Right hindlimb (tissue), 1 donor: ENCODE data around the gene KRTAP12-4.
"Not testable (repeated sequence)": the region's sequence is repeated elsewhere in the genome, so short reads cannot be mapped to it uniquely, and the experiment has no call there.

Source experiments
- DNase-seq: peaks from one replicate; pipeline ENCODE4 v3.0.0-alpha.2; 2018

The KRTAP12-4 gene

DNA sequence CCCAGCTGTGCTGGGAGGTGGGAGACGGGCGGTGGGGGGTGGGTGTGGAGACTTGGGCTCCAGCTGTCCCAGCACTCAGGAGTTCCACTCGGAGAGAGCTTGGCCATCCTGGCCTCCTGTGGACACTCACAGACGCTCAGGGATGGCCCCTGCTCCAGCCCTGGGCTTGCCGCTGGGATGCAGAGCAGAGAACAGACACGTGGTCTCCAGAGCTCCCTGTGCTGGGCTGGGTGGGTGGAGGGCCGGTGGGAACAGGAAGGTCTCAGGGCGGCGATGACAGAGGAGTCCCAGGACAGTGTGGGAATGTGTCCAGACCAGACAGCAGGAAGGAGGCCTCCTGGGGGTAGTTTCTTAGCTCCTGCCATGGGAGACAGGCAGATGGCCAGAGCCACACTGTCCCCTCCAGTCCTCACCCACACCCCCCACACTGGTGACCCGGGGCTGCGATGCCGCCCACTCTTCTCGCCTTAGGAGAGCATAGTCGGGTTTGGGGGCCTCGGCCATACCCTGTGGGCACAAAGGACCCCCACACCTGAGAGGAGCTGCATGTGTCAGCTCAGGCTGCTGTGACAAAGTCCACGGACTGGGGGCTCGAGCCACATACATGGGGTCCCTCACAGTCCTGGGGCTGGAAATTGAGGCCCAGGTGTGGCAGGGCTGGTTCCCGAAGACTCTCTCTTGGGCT is 25.6 kb downstream of the KRTAP12-4 start:
- no peak for DNase-seq

DNA sequence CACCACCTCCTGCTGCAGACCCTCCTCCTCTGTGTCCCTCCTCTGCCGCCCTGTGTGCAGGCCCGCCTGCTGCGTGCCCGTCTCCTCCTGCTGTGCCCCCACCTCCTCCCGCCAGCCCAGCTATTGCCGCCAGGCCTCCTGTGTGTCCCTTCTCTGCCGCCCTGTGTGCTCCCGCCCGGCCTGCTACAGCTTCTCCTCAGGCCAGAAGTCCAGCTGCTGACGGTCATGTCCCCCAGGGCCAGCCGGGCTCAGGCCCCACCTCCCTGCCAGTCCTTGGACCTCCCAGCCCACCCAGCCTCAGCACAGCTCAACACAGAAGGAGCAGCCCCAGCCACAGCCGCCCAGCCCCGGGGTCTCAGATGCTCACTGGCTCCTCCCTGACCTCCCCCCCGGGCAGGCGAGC is 26.6 kb downstream of the KRTAP12-4 start:
- DNase-seq = not testable (repeated sequence)

DNA sequence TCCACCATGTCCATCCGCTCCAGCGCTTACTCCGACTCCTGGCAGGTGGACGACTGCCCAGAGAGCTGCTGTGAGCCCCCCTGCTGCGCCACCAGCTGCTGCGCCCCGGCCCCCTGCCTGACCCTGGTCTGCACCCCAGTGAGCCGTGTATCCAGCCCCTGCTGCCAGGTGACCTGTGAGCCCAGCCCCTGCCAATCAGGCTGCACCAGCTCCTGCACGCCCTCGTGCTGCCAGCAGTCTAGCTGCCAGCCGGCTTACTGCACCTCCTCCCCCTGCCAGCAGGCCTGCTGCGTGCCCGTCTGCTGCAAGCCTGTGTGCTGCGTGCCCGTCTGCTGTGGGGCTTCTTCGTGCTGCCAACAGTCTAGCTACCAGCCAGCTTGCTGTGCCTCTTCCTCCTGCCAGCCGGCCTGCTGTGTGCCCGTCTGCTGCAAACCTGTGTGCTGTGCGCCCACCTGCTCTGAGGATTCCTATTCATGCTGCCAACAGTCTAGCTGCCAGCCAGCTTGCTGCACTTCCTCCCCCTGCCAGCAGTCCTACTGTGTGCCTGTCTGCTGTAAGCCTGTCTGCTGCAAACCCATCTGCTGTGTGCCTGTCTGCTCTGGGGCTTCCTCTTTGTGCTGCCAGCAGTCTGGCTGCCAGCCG is 27.2 kb downstream of the KRTAP12-4 start:
- DNase-seq = not testable (repeated sequence)

DNA sequence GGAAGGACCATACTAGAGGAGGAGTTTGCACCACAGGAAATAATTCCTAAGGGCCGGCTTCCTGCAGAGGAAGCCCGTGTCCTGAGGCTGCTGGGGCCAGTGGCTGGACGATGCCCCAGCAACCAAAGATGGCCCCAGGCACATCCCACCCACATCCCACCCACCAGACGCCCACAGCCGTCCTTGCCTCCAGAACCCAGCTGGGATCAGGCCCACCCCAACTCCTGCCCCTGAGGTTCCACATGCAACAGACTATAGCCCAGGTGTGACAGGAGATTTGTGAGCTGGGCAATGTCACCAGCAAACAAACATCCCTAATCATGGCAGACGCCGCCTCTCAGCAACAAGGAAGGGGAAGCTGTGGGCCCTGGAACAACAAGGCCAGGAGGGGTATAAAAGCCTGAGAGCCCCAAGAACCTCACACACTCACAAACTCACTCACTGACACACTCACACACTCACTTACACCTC is 27.8 kb downstream of the KRTAP12-4 start, which contains the start of gene KRTAP10-9:
Gene KRTAP10-9 (plus strand): TSS at position 421 of the 471 bp plus-strand sequence. CDS start 79 bp downstream, outside the sequence.
- no peak for DNase-seq

DNA sequence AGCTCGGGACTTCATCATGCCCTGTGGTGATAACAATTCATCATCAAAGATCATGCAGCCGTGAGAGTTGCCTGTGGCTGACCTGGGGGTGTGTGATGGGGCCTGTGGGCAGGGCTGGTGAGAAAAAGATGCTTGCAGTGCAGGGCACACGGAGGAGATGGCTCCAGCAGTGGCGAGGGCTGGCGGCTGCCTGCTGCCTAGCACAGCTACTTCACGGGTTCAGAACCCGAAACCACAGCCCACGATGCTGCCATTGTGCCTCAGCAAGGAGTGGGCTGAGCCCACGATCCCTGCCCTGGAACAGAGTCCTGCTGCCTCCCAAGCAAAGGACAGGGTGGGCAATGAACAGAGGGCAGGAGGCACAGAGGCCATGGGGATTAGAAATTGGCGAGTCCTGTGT is 28.2 kb downstream of the KRTAP12-4 start:
- no peak for DNase-seq

DNA sequence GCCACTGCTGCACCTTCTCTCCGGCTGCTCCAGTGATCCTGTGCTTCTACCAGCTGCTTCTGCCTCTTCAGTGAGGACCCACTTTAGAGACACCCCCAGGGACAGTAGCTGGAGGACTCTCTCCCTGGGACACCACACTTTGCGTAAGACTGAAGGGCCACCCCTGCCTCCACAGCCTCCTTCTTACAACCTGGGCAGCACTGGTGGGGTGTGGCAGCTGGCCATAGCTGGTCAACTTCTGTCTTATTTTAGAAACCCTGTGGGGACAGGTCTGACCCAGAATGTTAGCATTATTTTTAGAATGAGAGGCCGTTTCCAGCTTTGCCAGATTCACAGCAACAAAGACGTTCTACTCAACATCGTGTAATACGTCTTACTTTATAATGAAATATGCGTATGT is 28.7 kb downstream of the KRTAP12-4 start:
- no peak for DNase-seq

DNA sequence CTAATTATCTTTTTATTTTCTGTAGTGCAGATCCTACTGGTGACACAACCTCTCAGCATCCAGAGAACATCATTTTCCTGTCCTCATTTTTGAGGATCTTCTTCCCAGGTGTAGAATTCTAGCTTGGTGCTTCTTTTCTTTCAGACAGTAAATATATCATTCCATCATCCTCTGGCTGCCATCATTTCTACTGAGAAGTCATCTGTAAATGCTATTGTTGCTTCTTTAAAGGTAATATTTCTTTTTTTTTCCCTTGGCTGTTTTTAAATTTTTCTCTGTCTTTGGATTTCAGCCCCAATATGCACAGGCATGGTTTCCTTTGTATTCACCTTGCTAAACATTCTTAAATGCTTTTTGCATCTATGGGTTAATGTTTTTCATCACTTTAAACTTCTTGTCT is 30.9 kb downstream of the KRTAP12-4 start:
- no peak for DNase-seq

DNA sequence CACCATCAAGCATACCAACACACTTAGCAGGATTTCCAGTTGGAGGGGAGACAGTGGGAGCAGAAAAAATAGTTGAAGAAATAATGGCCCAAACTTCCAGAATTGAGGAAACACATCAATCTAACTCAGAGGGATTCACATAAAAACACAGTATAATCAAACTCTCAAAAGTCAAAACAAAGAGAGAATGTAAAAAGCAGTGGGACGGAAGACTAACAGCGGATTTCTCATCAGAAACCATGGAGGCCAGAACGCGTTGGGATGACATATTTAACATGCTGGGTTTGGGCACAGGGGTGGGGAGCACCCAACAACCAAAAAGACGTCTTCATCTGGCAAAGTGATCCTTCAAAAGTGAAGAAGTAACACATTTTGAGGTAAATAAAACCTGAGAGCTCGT is 34.6 kb downstream of the KRTAP12-4 start:
- DNase-seq = no peak

DNA sequence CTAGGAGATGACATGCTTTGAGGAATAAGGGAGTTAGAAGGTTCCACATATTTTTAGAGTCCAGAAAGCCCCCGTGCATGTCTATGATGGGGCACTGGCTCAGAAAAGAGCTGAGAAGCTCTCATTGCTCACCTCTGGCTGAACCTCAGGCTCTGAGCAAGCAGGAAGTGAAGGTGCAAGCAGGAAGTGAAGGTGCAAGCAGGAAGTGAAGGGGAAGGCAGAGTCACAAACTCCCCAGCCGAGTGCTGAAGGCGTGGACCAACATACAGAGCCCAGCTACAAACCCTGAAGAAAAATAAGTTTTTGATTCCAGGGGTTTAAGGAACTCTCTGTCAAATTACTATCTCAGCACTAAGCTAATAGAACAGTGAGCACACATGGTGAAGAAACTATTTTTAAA is 35.5 kb downstream of the KRTAP12-4 start:
- DNase-seq = no peak

DNA sequence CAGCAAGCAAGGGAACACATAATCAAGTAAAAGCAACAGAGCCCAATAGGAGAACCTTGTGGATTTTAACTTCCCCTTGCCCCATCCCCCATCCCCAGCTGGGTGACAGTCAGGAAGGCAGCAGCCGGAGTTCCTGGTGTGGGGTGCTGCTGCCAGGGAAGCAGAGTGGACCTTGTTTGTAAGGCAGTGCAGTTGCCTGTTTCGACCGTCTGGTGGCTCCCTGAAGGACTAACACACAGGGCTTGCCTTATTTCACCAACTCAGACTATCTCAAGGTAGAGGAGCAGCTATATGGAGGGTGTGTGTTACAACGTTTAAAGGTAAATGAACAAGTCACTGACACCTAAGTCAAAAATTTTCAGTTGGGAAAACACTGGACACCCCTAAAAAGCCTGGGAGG is 36.0 kb downstream of the KRTAP12-4 start:
- DNase-seq = no peak

DNA sequence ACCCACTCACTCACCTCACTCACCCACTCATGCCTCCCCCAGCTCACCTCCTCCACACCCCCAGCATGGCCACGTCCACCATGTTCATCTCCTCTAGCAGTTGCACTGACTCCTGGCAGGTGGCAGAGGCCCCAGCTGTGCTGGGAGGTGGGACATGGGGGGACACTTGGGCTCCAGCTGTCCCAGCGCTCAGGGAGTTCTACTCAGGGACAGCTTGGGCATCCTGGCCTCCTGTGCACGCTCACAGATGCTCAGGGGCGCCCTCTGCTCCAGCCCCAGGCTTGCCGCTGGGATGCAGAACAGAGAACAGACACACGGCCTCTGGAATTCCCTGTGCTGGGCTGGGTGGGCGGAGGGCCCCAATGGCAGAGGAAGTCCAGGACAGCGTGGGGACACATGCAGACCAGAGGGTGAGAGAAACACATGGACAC is 37.4 kb downstream of the KRTAP12-4 start:
- no peak for DNase-seq

DNA sequence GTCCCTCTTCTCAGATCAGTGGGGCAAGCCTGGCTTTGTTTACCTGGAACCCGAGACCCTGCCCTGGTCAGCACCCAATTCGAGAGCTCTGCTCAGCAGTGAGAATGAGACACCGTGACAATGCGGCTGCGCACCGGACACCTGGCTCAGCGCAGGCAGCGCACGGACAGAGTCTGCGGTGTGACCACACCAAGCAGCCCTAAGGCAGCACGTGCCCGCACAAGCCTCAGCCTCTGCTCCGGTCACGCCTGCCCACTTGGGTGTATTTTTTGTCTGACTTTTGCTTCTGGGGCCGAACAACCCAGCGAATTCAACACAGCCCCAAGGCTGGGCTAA is 37.9 kb downstream of the KRTAP12-4 start:
- no peak for DNase-seq

DNA sequence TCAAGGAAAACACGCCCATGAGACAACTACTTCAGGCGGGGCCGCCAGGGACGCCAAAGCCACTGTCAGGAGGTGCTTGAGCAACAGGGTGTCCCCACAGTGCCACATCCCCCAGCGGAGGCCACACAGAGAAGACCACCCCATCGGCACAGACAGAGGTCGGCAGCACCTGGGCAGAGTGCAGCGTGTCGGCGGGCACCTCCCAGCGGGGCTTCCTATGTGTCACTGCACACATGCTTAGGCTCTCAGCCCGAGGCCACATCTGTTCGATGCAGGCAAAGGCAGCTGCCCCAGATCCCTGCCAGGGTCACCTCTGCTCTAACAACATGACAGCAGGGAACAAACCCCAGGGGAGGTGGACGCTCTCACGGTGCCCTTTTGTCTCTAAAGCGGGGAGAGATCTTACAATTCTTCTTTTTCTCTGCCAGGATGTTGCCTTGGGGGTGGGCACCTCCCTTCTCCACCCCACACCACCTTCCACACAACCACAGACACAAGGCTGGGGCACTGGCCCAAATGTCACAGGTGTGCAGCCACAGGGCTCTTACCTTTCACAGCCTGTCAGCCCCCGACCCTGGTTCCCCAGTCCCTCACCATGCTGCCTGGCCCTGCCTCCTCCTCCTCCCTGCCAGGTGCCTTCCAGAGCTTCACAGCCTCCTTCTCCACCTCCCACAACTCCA is 38.4 kb downstream of the KRTAP12-4 start:
- DNase-seq = no peak

DNA sequence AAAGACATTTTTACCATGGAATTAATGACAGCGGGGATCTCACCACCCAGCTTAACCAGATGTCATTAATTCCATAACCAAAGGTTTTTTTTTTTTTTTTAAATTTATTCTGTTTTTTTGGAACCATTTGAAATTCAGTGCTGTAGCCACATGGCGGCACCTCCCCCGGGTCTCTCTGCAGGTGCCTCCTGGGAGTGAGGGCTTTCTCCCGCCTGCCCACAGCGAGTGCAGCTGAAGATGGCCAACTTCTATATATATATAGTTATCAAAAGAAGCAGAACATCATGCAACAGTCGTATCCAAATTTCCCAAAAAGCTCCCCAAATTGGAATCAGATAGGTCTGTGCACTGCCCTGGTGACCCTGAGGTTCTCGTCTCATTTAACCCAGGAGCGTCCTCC is 39.0 kb downstream of the KRTAP12-4 start:
- DNase-seq = no peak

DNA sequence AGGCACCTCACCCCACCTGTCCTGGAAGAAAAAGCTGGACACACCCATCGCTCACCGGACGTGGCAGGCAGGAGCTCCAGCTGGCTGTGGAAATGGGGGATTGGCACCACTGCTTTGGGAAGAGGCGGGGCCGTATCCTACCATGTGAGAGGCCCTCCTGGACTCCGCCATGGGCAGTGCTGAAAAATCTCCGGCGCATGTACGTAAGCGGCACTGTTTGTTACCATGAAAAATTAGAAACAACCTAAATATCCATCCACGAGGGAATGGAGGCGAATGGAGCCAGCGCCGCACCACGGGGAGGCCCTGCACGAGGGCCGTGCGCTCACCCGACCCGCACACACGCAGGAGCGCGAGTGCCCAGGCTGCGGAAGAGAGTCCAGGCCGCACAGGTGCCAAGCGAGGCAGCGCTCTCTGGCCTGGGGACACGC is 39.5 kb downstream of the KRTAP12-4 start:
- no peak for DNase-seq

DNA sequence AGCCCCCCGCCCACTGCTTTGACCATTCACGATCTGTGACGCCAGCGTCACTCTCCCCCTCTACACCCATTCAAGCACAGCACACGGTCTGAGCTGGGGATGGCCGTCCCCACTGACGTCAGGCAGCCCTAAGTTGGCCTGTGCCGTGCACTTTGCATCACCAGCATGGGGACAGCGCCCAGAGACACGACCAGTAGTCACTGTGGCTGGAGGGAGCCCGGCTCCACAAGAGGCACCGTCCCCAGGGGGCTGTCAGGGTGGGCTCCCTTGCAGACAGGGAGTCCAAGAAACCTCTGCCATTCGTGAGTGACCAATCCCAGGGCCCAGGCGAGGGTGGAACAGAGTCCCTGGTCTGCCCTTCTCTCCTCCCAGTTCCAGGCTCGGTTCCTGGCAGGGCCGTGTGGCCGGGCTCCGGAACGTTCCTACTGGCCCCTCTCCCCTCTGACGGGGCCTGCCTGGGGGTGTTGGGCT is 40.3 kb downstream of the KRTAP12-4 start:
- DNase-seq = no peak

DNA sequence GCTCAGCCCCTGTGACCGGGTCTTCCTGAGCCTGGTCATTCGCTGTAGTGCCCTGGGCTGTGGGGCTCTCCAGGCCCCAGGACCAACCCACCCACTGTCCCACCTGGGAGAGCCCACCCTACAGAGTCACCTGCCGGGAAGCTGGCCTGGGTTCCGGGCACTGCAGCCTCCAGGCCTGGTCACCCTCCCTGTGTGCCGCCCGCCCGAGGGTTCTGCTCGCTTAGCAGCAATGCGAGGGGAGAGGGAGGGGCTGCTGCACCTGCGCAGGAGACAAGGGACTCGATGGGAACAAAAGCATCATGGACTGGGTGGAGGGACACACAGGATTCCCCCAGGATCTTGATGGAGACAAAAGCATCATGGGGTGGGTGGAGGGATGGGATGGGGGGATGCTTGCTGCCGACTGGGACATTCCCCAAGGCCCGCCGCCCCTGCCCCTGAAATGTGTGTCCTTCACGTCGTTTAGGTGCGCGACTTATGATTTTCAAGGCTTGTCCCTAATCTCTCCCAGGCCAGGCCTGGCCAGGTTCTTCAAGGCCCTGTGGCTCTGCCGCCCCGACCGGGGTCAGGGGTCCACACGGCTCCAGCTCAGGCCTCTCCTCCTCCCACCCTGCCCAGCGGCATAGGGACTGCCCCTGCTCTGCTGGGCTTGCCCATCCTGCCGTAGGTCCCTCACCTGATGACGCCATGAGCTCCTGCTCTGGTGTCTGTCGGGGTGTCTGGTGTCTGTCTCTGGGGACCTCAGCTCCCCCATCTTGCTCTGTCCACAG is 40.9 kb downstream of the KRTAP12-4 start:
- DNase-seq = no peak

DNA sequence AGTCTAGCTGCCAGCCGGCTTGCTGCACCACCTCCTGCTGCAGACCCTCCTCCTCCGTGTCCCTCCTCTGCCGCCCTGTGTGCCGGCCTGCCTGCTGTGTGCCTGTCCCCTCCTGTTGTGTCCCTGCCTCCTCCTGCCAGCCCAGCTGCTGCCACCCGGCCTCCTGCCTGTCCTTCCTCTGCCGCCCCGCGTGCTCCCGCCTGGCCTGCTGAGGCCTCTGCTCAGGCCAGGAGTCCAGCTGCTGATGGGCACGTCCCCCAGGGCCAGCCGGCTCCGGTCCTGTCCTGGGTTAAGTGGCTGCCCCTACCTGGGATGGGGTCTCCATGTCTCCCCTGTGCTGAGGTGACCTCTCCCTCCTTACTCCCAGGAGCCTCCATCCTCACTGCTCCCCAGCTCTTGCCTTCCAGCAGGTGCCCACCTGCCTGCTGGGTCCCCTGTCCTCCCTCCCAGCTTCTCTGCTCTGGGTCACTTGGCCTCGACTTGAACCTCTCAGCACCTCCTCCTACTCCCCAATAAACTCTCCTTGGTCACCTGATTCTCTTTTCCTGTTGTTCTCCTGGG is 41.7 kb downstream of the KRTAP12-4 start:
- DNase-seq = no peak

DNA sequence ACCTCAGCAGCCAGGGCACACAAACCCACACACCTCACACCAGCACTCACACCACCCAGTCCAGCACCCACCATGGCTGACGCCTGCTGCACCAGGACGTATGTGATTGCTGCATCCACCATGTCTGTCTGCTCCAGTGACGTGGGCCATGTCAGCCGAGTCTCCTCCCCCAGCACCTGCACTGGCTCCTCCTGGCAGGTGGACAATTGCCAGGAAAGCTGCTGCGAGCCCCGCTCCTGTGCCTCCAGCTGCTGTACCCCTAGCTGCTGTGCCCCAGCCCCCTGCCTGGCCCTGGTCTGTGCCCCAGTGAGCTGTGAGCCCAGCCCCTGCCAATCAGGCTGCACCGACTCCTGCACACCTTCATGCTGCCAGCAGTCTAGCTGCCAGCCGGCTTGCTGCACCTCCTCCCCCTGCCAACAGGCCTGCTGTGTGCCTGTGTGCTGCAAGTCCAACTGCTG is 42.4 kb downstream of the KRTAP12-4 start, which contains the start of gene KRTAP10-8:
Gene KRTAP10-8 (plus strand): TSS at position 51 of the 458 bp plus-strand sequence. CDS start 22 bp downstream, at position 73.
- DNase-seq = no peak

DNA sequence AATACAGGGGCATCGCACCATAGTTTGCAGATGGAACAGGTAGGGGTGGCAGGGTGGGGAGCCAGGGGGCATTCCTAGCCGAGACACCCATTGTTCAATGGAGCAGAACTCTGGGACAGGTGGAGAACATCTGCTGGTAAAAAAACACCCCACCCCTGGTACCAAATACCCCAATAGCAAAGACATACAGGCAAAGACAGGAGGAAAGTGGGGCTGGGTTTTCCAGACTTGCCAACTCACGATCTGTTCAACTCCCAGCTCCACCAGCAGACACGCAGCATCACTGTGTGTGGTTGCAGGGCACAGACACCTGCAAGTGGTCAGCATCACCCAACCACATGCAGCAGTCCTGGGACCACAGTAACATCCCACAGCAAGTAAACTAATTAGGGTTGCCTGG is 42.9 kb downstream of the KRTAP12-4 start:
- no peak for DNase-seq

DNA sequence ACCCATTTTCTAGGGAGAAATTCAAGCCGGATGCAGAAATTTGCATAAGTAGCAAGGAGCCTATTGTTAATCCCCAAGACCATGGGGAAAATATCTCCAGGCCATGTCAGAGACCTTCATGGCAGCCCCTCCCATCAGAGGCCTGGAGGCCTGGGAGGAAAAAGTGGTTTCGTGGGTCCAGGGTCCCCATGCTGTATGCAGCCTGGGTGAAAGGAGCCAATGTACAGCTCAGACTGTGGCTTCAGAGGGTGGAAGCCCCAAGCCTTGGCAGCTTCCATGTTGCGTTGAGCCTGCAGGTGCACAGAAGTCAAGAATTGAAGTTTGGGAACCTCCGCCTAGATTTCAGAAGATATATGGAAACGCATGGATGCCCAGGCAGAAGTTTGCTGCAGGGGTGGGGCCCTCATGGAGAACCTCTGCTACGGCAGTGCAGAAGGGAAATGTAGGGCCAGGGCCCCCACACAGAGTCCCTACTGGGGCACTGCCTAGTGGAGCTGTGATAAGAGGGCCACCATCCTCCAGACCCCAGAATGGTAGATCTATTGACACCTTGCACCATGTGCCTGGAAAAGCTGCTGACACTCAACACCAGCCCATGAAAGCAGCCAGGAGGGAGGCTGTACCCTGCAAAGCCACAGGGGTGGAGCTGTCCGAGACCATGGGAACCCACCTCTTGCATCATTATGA is 44.2 kb downstream of the KRTAP12-4 start:
- not testable (repeated sequence) for DNase-seq

DNA sequence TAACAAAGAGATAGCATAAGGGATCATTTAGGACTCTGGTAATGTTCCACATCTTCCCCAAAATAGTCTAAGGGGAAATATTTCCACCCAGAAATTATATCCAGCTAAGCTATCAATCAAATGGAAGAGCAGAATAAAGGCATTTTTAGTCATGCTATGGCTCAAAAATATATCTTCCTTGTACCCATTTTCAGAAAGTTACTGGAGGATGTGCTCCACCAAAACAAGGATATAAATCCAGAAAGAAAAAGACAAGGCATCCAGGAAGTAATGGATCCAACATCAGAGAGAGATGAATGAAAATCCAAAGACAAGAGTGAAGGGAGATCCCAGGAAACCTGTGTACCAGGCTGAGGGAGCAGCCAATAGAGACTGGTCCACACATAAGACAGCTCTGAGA is 45.3 kb downstream of the KRTAP12-4 start:
- no peak for DNase-seq
